ENCODE measurements around the gene FEZ2. TPM values are rescaled to one million over a fixed set of nuclear protein-coding genes. Genes with fewer than 3 reads are reported as not detected.

FEZ2 gene
- total and polyA plus RNA-seq, 2 of the 13 experiments (the other 11 are each of a cell fraction or from before 2014, with no cell fraction given), result 42.5 to 59.1 TPM

- no peaks in the 10 kb centered on the region for H3K79me2 ChIP-seq (ENCODE audit: insufficient read depth, low read length)
- FAIRE-seq (no peak), ATAC-seq (no peak), DNase-seq (ENCODE audit: low spot score) (no peak)
- peaks cover 23% of the 10 kb centered on the region for H3K4me1 ChIP-seq (ENCODE audit: insufficient read depth, low read length)
- no peak overlapping the region for H3K9ac ChIP-seq (ENCODE audit: insufficient read depth, low read depth, low read length)
- H3K27me3 ChIP-seq (ENCODE audit: control insufficient read depth in 1 of 2, insufficient read depth in 2 of 2, low read length in 2 of 2), result no peaks in the 10 kb centered on the region
- H3K27ac ChIP-seq (ENCODE audit: extremely low read length, insufficient read depth, low read length), result no peak overlapping the region
- intact Hi-C loops (cut with micrococcal nuclease; ENCODE audit: unreplicated experiment) (no loop called here), in situ Hi-C loops (cut with HindIII; ENCODE audit: extremely low pct_ligation_motif_present, low pct_unique_long_range_greater_than_20kb) (no loop called here)
- TF ChIP-seq ZNF777 (CRISPR knock-in tag; IDR thresholded peaks at IDR 0.05), result no peak
- TF ChIP-seq, protein P1, sequence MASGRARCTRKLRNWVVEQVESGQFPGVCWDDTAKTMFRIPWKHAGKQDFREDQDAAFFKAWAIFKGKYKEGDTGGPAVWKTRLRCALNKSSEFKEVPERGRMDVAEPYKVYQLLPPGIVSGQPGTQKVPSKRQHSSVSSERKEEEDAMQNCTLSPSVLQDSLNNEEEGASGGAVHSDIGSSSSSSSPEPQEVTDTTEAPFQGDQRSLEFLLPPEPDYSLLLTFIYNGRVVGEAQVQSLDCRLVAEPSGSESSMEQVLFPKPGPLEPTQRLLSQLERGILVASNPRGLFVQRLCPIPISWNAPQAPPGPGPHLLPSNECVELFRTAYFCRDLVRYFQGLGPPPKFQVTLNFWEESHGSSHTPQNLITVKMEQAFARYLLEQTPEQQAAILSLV (CRISPR knock-in tag; IDR thresholded peaks at IDR 0.05; ENCODE audit: borderline replicate concordance), result no peak
- no peak for TF ChIP-seq ZEB1 (IDR thresholded peaks at IDR 0.05; ENCODE audit: insufficient replicate concordance, low read depth)
- TF ChIP-seq MEIS2 (CRISPR knock-in tag; IDR thresholded peaks at IDR 0.05), result no peak
- TF ChIP-seq ADNP (CRISPR knock-in tag; IDR thresholded peaks at IDR 0.05), result no peak
- no peak for TF ChIP-seq TEAD3 (CRISPR knock-in tag; optimal IDR thresholded peaks at IDR 0.05; ENCODE audit: borderline replicate concordance)
- no peak overlapping the region for H3K4me2 ChIP-seq (ENCODE audit: low read depth, low read length)
- no peaks in the 10 kb centered on the region for H4K20me1 ChIP-seq (ENCODE audit: insufficient read depth, low read length)
- WGBS (ENCODE audit: low lambda C conversion rate), result 96% methylated on average over 1 of the region's 1 CpG
- BruUV-seq (replicated peaks), result no TSS peak
- ChIA-PET POLR2A (interaction anchor here (1.2 kb wide), 1 partner anchor 209 kb away, joined by 4 read pairs; no protein-coding TSS in a partner anchor), CTCF (ENCODE audit: low intra/inter-chr PET ratio, low total read pairs) (no interaction called here)
- H3K4me3 ChIP-seq (replicated peaks in 1 of 3; ENCODE audit: insufficient read depth in 1 of 3, low read depth in 2 of 3, low read length in 3 of 3), result no peak overlapping the region
- H2AFZ ChIP-seq (ENCODE audit: low read length), result no peak overlapping the region
- no peaks in the 10 kb centered on the region for H3K9me3 ChIP-seq (ENCODE audit: low read length)
- peaks cover 2 to 40% of the 10 kb centered on the region in 2 experiments; a peak in 3 of 5 replicates for H3K36me3 ChIP-seq (replicated peaks in 1 of 2; ENCODE audit: control insufficient read depth in 1 of 2, insufficient read depth in 2 of 2, low read length in 2 of 2)
These were observed 35.7 kb downstream of the FEZ2 start for GRCh38 chr2:36562240-36562639.

DNA sequence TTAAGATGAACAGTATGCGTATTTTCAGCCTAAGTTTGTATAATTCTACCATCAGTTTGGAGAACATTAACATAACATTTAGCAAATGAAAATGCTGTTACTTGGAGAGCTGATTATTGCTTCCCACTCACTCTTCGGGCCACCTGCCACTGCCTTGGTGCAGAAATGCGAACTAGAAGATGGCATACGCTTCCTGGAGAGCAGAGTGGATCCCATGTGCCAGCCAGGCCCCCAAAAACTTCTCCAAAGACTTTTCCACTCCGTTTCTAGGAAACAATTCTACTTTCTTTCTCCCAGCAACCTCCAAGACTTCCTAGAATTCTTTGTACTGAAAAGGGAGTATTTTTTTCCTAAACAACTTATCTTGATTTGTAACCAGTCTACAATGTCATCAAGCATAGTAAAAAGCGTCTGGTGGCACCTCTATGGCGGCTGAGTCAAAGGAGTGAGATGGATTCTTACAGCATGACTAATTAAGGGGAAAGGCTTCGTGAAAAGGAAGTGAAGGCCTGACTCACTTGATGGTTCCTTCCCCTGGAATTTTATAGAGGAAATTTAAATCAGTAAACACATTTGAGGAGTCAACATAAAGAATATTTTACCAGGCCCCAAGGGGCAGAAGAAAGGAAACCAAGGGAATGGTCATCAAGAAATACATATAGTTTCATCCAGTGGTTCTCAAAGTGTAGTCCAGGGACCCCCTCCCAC, 36.6 kb downstream of the FEZ2 start:
- H3K79me2 ChIP-seq (ENCODE audit: insufficient read depth, low read length), result no peaks in the 10 kb centered on the region
- no peaks in the 10 kb centered on the region for H4K20me1 ChIP-seq (ENCODE audit: insufficient read depth, low read length)
- DNase-seq (ENCODE audit: low spot score) (peak; percentile 18), ATAC-seq (no peak), FAIRE-seq (no peak)
- POLR2A ChIA-PET, result no interaction called here
- no peak for TF ChIP-seq KDM1A (CRISPR knock-in tag; IDR thresholded peaks at IDR 0.05)
- TF ChIP-seq E2F5 (CRISPR knock-in tag; conservative IDR thresholded peaks at IDR 0.05), result no peak
- TF ChIP-seq POGZ (CRISPR knock-in tag; IDR thresholded peaks at IDR 0.05), result no peak
- 0 out of 2 replicates have a peak, but pooled peaks have one; percentile 18 for TF ChIP-seq FOSL2 (CRISPR knock-in tag; IDR thresholded peaks at IDR 0.05)
- H3K27ac ChIP-seq (ENCODE audit: extremely low read length, insufficient read depth, low read length), result no peak overlapping the region
- peaks cover 23% of the 10 kb centered on the region for H3K4me1 ChIP-seq (ENCODE audit: insufficient read depth, low read length)
- intact Hi-C loops (cut with micrococcal nuclease; ENCODE audit: unreplicated experiment), result no loop called here
- no peaks in the 10 kb centered on the region for H3K9me3 ChIP-seq (ENCODE audit: low read length)
- H3K4me3 ChIP-seq (replicated peaks in 1 of 3; ENCODE audit: insufficient read depth in 1 of 3, low read depth in 2 of 3, low read length in 3 of 3), result no peak overlapping the region
- peaks cover 2 to 34% of the 10 kb centered on the region in 2 experiments; a peak in 3 of 5 replicates for H3K36me3 ChIP-seq (replicated peaks in 1 of 2; ENCODE audit: control insufficient read depth in 1 of 2, insufficient read depth in 2 of 2, low read length in 2 of 2)
- no peak overlapping the region for H2AFZ ChIP-seq (ENCODE audit: low read length)
- no peak overlapping the region for H3K4me2 ChIP-seq (ENCODE audit: low read depth, low read length)
- H3K9ac ChIP-seq (ENCODE audit: insufficient read depth, low read depth, low read length), result no peak overlapping the region
- WGBS (ENCODE audit: low lambda C conversion rate), result 96% methylated on average over 8 of the region's 8 CpGs
- CTCF ChIA-PET (ENCODE audit: low intra/inter-chr PET ratio, low total read pairs), result no interaction called here
- no TSS peak for BruUV-seq (replicated peaks)
- no peaks in the 10 kb centered on the region for H3K27me3 ChIP-seq (ENCODE audit: control insufficient read depth in 1 of 2, insufficient read depth in 2 of 2, low read length in 2 of 2)
- in situ Hi-C loops (cut with HindIII; ENCODE audit: extremely low pct_ligation_motif_present, low pct_unique_long_range_greater_than_20kb), result no loop called here
